GM21423 (cell line): ENCODE results near the gene KIAA0753.
"Not testable (repeated sequence)": the region's sequence is repeated elsewhere in the genome, so short reads cannot be mapped to it uniquely, and the experiment has no call there.

Experiments
- ATAC-seq: cut with Tn5 transposase; IDR thresholded peaks from one replicate; pipeline ENCODE4 v1.9.1; 2021; ENCODE audit warnings: mild to moderate bottlenecking, moderate library complexity; ENCODE audit not compliant: unreplicated experiment

KIAA0753 gene

GRCh38 chr17:6573982-6574686 lies 66.4 kb downstream of the KIAA0753 start:
- no peak for ATAC-seq

GRCh38 chr17:6573495-6573894 lies 67.0 kb downstream of the KIAA0753 start:
- not testable (repeated sequence) for ATAC-seq

GRCh38 chr17:6572972-6573370 lies 67.5 kb downstream of the KIAA0753 start:
- no peak for ATAC-seq

- ATAC-seq = no peak
Measured at GRCh38 chr17:6571452-6571781, 69.1 kb downstream of the KIAA0753 start.

- no peak for ATAC-seq
Measured at GRCh38 chr17:6570731-6571451, 69.6 kb downstream of the KIAA0753 start.

- no peak for ATAC-seq
Measured at GRCh38 chr17:6569370-6570285, 70.9 kb downstream of the KIAA0753 start.

- ATAC-seq = no peak
Measured at GRCh38 chr17:6568184-6568758, 72.2 kb downstream of the KIAA0753 start.

GRCh38 chr17:6567528-6568183 lies 72.9 kb downstream of the KIAA0753 start:
- no peak for ATAC-seq

GRCh38 chr17:6561446-6561845 lies 79.1 kb downstream of the KIAA0753 start:
- ATAC-seq = no peak

- ATAC-seq = no peak
Measured at GRCh38 chr17:6560496-6560895, 80.0 kb downstream of the KIAA0753 start.

GRCh38 chr17:6559753-6560215 lies 80.7 kb downstream of the KIAA0753 start:
- no peak for ATAC-seq

GRCh38 chr17:6558932-6559752 lies 81.4 kb downstream of the KIAA0753 start:
- ATAC-seq = no peak

- ATAC-seq = no peak
Measured at GRCh38 chr17:6558276-6558675, 82.2 kb downstream of the KIAA0753 start.

GRCh38 chr17:6557040-6557438 lies 83.5 kb downstream of the KIAA0753 start:
- ATAC-seq = no peak

GRCh38 chr17:6556121-6557039 lies 84.1 kb downstream of the KIAA0753 start, which contains the start of gene PITPNM3:
PITPNM3 (minus strand) TSS chr17:6556555; CDS start chr17:6556406, 149 bp downstream.
- ATAC-seq = no peak

- ATAC-seq = no peak
Measured at GRCh38 chr17:6555331-6556120, 85.0 kb downstream of the KIAA0753 start.

GRCh38 chr17:6554871-6555330 lies 85.6 kb downstream of the KIAA0753 start:
- no peak for ATAC-seq

- ATAC-seq = no peak
Measured at GRCh38 chr17:6554342-6554741, 86.2 kb downstream of the KIAA0753 start.
